GM23248 (cell line): ENCODE results near the gene SMC1B. TPM values are rescaled to one million over a fixed set of nuclear protein-coding genes. Genes with fewer than 3 reads are reported as not detected.
"Not testable (repeated sequence)": the region's sequence is repeated elsewhere in the genome, so short reads cannot be mapped to it uniquely, and the experiment has no call there.

Experiments used
- DNase-seq: peaks from one replicate; pipeline ENCODE4 v3.0.0-alpha.2; 2015
- H2AFZ ChIP-seq: fragments of 200-600 bp; sonication (generic); 2 replicates; pipeline ENCODE4 v1.6.1; 2016; ENCODE audit warnings: antibody characterized with exemption
- H3F3A ChIP-seq: fragments of 200-600 bp; sonication (generic); 2 replicates; pipeline ENCODE4 v1.6.1; 2016; ENCODE audit warnings: mild to moderate bottlenecking, antibody characterized with exemption, mixed run types; ENCODE audit not compliant: insufficient read depth
- H3K27ac ChIP-seq: fragments of 200-600 bp; sonication (generic); 2 replicates; pipeline ENCODE4 v1.5.1; 2016; ENCODE audit warnings: mild to moderate bottlenecking
- H3K27me3 ChIP-seq: fragments of 200-600 bp; sonication (generic); replicated peaks from 2 replicates; pipeline ENCODE4 v1.6.1; 2016; ENCODE audit warnings: mild to moderate bottlenecking; ENCODE audit not compliant: insufficient read depth
- H3K36me3 ChIP-seq: fragments of 200-600 bp; sonication (generic); 2 replicates; pipeline ENCODE4 v1.6.1; 2016; ENCODE audit warnings: low read depth, mild to moderate bottlenecking
- H3K4me1 ChIP-seq: fragments of 200-600 bp; sonication (generic); 2 replicates; pipeline ENCODE4 v1.6.1; 2016; ENCODE audit warnings: mild to moderate bottlenecking; ENCODE audit not compliant: insufficient read depth
- H3K4me2 ChIP-seq: fragments of 200-600 bp; sonication (generic); one replicate; pipeline ENCODE4 v1.6.1; 2016; ENCODE audit warnings: mild to moderate bottlenecking; ENCODE audit not compliant: unreplicated experiment
- H3K4me3 ChIP-seq: fragments of 200-600 bp; sonication (generic); 2 replicates; pipeline ENCODE4 v1.5.1; 2016; ENCODE audit warnings: mild to moderate bottlenecking
- H3K79me2 ChIP-seq: fragments of 200-600 bp; sonication (generic); 2 replicates; pipeline ENCODE4 v1.6.1; 2016; ENCODE audit warnings: mild to moderate bottlenecking; ENCODE audit not compliant: insufficient read depth
- H3K9ac ChIP-seq: fragments of 200-600 bp; sonication (generic); 2 replicates; pipeline ENCODE4 v1.6.1; 2016; ENCODE audit warnings: mild to moderate bottlenecking
- H3K9me2 ChIP-seq: fragments of 200-600 bp; sonication (generic); 2 replicates; pipeline ENCODE4 v1.6.1; 2016; ENCODE audit warnings: mixed run types, mild to moderate bottlenecking, moderate library complexity; ENCODE audit not compliant: insufficient read depth
- H3K9me3 ChIP-seq: fragments of 200-600 bp; sonication (generic); one replicate; pipeline ENCODE4 v1.6.1; 2017; ENCODE audit warnings: low read depth
- H4K20me1 ChIP-seq: fragments of 200-600 bp; sonication (generic); 2 replicates; pipeline ENCODE4 v1.6.0; 2016; ENCODE audit not compliant: insufficient read depth
- EZH2 ChIP-seq: fragments of 200-600 bp; sonication (generic); IDR thresholded peaks from 2 replicates; pipeline ENCODE4 v1.6.1; 2018; ENCODE audit warnings: antibody characterized with exemption, mild to moderate bottlenecking; ENCODE audit not compliant: insufficient read depth, poor library complexity, severe bottlenecking
- EZH2phosphoT487 ChIP-seq: fragments of 200-600 bp; sonication (generic); IDR thresholded peaks from 2 replicates; pipeline ENCODE4 v1.6.1; 2018; ENCODE audit warnings: antibody characterized with exemption, moderate library complexity, mild to moderate bottlenecking, low read depth; ENCODE audit not compliant: insufficient read depth
- WGBS, 2 experiments: methylation state at CpG; one replicate each; pipeline ENCODE4 v1.1.6; 2015 to 2017; ENCODE audit warnings: low lambda C conversion rate in 2 of 2, low coverage in 1 of 2; ENCODE audit errors: missing lambda C conversion rate in 2 of 2; 5-methylcytosine and 5-hydroxymethylcytosine counted together
- in situ Hi-C: fragments of 300-500 bp; cut with MboI; formaldehyde crosslinking; loops from 2 replicates; pipeline ENCODE4 v1.15.0; 2020
- polyA plus RNA-seq: library from polyadenylated mRNA; unstranded; fragments of >200 nt; fragmentation: Nextera tagmentation; extraction: Ambion mirVana; gene quantifications from 2 replicates; pipeline ENCODE4 v1.2.1, GENCODE V29; 2016
- total RNA-seq: library from RNA; depleted of rRNA; stranded (reverse); fragments of >200 nt; shearing (Covaris generic); gene quantifications from 2 replicates; pipeline ENCODE4 v1.2.3, GENCODE V29; 2014; rRNA removed

Gene SMC1B
- total and polyA plus RNA-seq, 2 experiments from 2014 or later = 0.08 TPM; not detected in 1

DNA sequence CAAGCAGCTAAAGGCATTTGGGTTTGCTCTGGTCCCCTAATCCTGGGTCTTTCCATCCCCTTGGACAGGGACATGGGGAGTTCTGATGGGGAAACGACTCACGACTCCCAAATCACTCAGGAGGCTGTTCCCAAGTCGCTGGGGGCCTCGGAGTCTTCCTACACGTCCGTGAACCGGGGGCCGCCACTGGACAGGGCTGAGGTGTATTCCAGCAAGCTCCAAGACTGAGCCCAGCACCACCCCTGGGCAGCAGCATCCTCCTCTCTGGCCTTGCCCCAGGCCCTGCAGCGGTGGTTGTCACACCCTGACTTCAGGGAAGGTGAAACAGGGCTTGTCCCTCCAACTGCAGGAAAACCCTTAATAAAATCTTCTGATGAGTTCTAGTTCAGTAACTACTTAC is 117.9 kb downstream of the SMC1B start:
- no peaks in the 10 kb centered on the region for H3K9me3 ChIP-seq
- no peak for DNase-seq
- H3F3A ChIP-seq = no peaks in the 10 kb centered on the region
- H3K4me3 ChIP-seq = no peak overlapping the region
- H3K79me2 ChIP-seq = no peaks in the 10 kb centered on the region
- TF ChIP-seq EZH2 = no peak
- no peak for TF ChIP-seq EZH2phosphoT487
- WGBS, 2 experiments = 69 to 70% methylated on average over 9 of the region's 9 CpGs
- H3K27ac ChIP-seq = no peak overlapping the region
- no peak overlapping the region for H2AFZ ChIP-seq
- in situ Hi-C loops = no loop called here
- H4K20me1 ChIP-seq = no peaks in the 10 kb centered on the region
- H3K9me2 ChIP-seq = no peaks in the 10 kb centered on the region
- no peak overlapping the region for H3K9ac ChIP-seq
- H3K4me1 ChIP-seq = no peaks in the 10 kb centered on the region
- H3K36me3 ChIP-seq = no peaks in the 10 kb centered on the region
- H3K4me2 ChIP-seq = no peak overlapping the region
- H3K27me3 ChIP-seq = no peaks in the 10 kb centered on the region

DNA sequence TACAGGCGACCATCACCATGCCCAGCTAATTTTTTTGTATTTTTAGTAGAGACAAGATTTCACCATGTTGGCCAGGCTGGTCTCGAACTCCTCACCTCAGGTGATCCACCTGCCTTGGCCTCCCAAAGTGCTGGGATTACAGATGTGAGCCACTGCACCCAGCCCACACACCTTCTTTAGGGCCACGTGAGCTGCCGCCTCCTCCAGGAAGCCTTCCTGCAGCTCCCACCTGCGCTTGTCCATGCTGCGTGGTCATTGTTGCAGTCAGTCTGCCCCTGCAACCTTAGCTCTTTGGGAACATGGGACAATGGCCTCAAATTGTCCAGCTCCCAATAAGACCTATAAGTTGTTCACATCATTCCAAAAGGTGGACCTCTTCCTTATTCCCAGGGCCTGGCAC is 118.4 kb downstream of the SMC1B start:
- H3K27ac ChIP-seq, H3K36me3 ChIP-seq, H3K4me3 ChIP-seq, H3K4me2 ChIP-seq, H3K4me1 ChIP-seq, H3K9me3 ChIP-seq, H3K9me2 ChIP-seq, H3F3A ChIP-seq, H3K9ac ChIP-seq, in situ Hi-C loops, H3K79me2 ChIP-seq, DNase-seq, H4K20me1 ChIP-seq, H3K27me3 ChIP-seq, H2AFZ ChIP-seq: not testable (repeated sequence)
- 77 to 79% methylated on average over 6 of the region's 6 CpGs for WGBS, 2 experiments

Other genes starting within 250 kb of the SMC1B start
- 30.8 and 91.7 TPM in 2 replicates for gene NUP50, start 249.7 kb downstream of the SMC1B start, total RNA-seq
- gene NUP50, start 249.7 kb downstream of the SMC1B start, polyA plus RNA-seq = 21.1 and 22.3 TPM in 2 replicates
- 49.2 and 50.9 TPM in 2 replicates for gene KIAA0930, start 172.7 kb downstream of the SMC1B start, total RNA-seq
- 8.5 and 8.6 TPM in 2 replicates for gene KIAA0930, start 172.7 kb downstream of the SMC1B start, polyA plus RNA-seq
- not detected in 2 replicates for gene UPK3A, start 128.7 kb downstream of the SMC1B start, total RNA-seq
- gene UPK3A, start 128.7 kb downstream of the SMC1B start, polyA plus RNA-seq = not detected in 2 replicates
- 5.2 and 11.1 TPM in 2 replicates for gene FAM118A, start 103.7 kb downstream of the SMC1B start, total RNA-seq
- gene FAM118A, start 103.7 kb downstream of the SMC1B start, polyA plus RNA-seq = 8.0 and 8.5 TPM in 2 replicates
- gene RIBC2, start 94 bp upstream of the SMC1B start, total RNA-seq = 0.25 and 0.32 TPM in 2 replicates
- 1.3 and 1.9 TPM in 2 replicates for gene RIBC2, start 94 bp upstream of the SMC1B start, polyA plus RNA-seq
- gene FBLN1, start 89.3 kb upstream of the SMC1B start, total RNA-seq = 107 and 137 TPM in 2 replicates
- 304 and 335 TPM in 2 replicates for gene FBLN1, start 89.3 kb upstream of the SMC1B start, polyA plus RNA-seq